ENCODE results near the gene IFNG-AS1. TPM values are rescaled to one million over a fixed set of nuclear protein-coding genes. Genes with fewer than 3 reads are reported as not detected.
A peak's percentile ranks its signal among the peaks of the same experiment; 100 is the strongest.

Gene IFNG-AS1
- polyA plus RNA-seq, 1 experiment, result not detected

DNA sequence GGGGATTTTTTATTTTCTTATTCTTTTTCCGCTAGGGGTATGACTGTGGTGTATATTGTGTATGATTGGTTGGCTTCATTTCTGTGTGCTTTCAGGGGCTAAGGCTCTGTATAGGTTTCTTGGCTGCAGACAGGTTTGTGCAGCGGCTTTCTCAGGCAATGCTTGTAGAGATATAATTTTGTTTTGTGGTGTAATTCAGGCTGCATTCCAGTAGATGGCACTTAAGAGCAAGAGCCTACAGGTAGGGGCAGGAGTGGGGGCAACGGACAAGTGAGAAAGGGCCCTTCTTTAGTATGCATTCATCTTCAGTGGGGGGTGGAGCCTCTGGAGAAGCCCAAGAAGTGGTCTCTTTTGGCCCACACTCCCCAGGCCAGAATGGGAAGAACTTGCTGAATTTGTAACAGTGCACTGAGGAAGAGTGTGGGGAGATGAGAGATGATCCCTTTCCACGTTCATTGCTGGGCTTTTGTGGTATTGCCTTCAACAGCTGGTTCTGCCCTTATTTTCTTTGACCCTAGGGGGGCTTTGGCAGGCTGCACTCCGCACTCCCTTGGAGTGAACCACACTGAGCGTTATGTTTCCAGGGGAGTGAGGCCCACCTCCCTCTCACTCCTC is 78.6 kb downstream of the IFNG-AS1 start:
- peaks cover 2% of the 10 kb centered on the region for H3K27me3 ChIP-seq (ENCODE audit: control insufficient read depth, insufficient read depth, low read length)

DNA sequence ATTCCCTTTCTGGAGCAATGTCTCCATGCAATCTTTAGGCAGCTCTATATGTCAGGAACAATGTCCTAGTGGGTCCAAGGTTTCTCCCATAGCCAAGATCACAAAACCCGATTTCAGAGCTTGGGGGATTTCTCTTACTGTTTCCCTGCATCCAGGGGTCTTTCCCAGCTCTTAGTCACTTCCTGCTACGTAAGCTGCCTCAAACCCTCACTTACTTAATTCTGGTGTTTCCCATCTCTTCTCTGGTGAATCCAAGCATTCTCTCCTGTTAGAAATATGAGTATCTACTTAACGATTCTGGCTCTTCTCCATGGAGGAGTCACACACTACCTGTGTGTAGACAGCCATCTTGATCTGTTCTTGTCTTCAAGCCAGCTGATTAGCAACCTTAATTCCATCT is 80.0 kb downstream of the IFNG-AS1 start:
- TF ChIP-seq, protein P1, sequence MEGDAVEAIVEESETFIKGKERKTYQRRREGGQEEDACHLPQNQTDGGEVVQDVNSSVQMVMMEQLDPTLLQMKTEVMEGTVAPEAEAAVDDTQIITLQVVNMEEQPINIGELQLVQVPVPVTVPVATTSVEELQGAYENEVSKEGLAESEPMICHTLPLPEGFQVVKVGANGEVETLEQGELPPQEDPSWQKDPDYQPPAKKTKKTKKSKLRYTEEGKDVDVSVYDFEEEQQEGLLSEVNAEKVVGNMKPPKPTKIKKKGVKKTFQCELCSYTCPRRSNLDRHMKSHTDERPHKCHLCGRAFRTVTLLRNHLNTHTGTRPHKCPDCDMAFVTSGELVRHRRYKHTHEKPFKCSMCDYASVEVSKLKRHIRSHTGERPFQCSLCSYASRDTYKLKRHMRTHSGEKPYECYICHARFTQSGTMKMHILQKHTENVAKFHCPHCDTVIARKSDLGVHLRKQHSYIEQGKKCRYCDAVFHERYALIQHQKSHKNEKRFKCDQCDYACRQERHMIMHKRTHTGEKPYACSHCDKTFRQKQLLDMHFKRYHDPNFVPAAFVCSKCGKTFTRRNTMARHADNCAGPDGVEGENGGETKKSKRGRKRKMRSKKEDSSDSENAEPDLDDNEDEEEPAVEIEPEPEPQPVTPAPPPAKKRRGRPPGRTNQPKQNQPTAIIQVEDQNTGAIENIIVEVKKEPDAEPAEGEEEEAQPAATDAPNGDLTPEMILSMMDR (IDR thresholded peaks at IDR 0.05; ENCODE audit: low read depth, low read length), result no peak
- H3K27ac ChIP-seq (ENCODE audit: low read depth, low read length), result no peak overlapping the region
- H3K9me3 ChIP-seq (ENCODE audit: control insufficient read depth, insufficient read depth, low read length), result no peaks in the 10 kb centered on the region
- H3K27me3 ChIP-seq (ENCODE audit: control insufficient read depth, insufficient read depth, low read length), result no peaks in the 10 kb centered on the region
- H3K4me3 ChIP-seq (ENCODE audit: low read depth, low read length), result no peak overlapping the region
- CTCF ChIA-PET, result no interaction called here
- POLR2A ChIA-PET, result no interaction called here
- DNase-seq (ENCODE audit: low read depth, low spot score), result no peak

More for the DNA sequence above, 78.6 kb downstream of the IFNG-AS1 start:
- DNase-seq (ENCODE audit: low read depth, low spot score), result no peak
- POLR2A ChIA-PET, result no interaction called here
- Histone ChIP-seq H3K27ac (ENCODE audit: low read depth, low read length) (no peak overlapping the region), H3K9me3 (ENCODE audit: control insufficient read depth, insufficient read depth, low read length) (no peaks in the 10 kb centered on the region), H3K4me3 (ENCODE audit: low read depth, low read length) (no peak overlapping the region)
- TF ChIP-seq, protein P1 (IDR thresholded peaks at IDR 0.05; ENCODE audit: low read depth, low read length), result peak; percentile 42
- CTCF ChIA-PET, result interaction anchor here (1.1 kb wide), 1 partner anchor 27 kb away, joined by 4 read pairs; no protein-coding TSS in a partner anchor

Small RNA genes within 50 kb of the gene (small RNA-seq; reads per million reads assigned to genes)
- gene AC005294.1 (ENCODE audit: insufficient read length, low read depth) (not detected), gene RPL39P28 (ENCODE audit: insufficient read length, low read depth) (not detected)

Other genes with a start within 250 kb of the IFNG-AS1 start
- not detected in 2 replicates for gene IFNG, start 170.3 kb downstream of the IFNG-AS1 start, polyA plus RNA-seq (2011; rRNA removed)
- gene IL26, start 236.4 kb downstream of the IFNG-AS1 start, polyA plus RNA-seq (2011; rRNA removed), result not detected in 2 replicates

All from AG04450 (cell line).